Inflammatory macrophage treated with lipopolysaccharide for 1 hour (primary cell): ENCODE results near the gene CAMK1G.

Experiments
- DNase-seq, 2 donors: peaks; one replicate each; pipeline ENCODE4 v3.0.0-alpha.2; 2020 to 2022

The CAMK1G gene

DNA sequence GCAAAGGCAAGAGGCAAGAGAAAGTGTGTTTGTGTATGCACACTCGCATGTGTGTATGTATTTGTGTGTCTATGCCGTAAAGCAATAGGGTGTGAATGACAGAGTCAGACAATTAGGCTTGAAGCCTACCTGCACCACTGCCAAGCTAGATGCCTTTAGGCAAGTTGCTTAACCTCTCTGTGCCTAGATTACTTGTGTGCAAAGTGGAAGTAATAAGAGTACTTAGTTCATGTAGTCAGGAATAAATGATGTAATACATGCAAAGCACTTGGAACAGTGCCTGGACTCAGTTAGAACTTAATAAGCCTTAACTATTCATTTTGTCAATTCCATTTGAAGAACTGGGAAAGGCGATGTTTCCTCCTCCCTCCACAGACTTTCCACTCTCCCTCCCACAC lies 37.0 kb downstream of the CAMK1G start:
- peak; percentile 67 to 74 for DNase-seq

DNA sequence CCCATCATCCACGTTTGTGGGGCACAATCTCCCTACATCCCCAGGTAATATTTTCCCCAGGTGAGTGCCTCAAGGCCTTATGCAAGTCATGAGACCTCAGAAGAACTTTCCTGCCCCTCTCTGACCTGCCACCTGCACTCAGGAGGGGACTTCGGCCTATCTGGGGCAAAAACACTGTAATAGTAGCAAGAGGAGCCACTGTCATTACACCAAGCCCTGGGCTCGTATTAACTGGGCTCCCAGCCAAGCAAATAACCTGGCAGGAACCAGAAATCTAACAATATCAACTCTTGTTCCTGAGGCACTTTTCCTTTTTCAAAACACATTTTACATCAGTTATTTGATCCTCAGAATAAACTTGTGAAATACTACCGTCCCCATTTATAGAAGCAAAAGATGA lies 37.8 kb downstream of the CAMK1G start:
- DNase-seq: no peak

GRCh38 chr1:209621741-209622655 lies 38.5 kb downstream of the CAMK1G start:
- peak in 1 of 2 donors; percentile 39 for DNase-seq

DNA sequence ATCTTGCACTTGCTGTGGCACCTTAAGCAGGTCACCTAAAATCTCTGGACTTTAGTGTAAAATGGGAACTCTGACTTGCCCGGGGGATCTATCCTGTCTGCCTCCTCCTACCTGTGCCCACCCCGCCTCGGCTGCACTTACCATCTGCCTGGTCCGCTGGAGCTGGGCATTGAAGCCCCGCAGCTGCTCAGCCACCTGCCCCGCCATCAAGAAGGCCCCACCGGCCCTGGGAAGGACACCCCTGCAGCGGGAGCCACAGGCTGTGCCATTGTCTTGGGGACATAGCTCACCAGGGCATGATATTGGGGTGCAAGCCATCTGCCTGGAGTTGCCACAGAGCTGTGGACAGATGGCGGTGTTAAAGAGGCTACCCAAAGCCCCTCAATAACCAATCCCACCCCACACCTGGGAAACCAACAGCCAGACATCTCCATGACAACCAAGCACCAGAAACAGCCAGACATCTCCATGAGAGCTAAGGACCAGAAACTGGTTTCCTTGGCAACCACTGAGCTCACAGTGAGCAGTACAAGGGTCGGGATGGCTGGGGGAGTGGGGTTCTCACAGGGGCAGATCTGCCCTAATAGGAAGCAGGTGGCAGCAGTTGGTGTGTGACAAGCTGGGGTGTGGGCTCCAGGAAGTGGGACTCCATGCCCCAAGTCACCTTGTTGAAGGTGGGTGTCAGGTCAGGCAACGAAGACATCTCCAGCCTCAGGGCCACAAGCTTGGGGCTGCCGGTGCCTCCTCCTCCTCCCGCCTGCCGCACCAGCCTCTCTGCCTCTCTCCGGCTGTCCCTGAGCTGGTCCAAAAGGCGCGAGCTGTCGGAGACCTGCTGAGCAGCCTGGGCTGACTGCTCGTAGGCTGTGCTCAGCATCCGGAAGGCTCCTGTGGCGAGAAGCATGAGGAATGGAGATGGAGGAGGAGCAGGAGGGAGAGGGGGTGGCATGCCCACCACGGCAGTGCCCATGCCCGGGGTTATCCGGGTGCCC lies 39.6 kb downstream of the CAMK1G start:
- no peak for DNase-seq

DNA sequence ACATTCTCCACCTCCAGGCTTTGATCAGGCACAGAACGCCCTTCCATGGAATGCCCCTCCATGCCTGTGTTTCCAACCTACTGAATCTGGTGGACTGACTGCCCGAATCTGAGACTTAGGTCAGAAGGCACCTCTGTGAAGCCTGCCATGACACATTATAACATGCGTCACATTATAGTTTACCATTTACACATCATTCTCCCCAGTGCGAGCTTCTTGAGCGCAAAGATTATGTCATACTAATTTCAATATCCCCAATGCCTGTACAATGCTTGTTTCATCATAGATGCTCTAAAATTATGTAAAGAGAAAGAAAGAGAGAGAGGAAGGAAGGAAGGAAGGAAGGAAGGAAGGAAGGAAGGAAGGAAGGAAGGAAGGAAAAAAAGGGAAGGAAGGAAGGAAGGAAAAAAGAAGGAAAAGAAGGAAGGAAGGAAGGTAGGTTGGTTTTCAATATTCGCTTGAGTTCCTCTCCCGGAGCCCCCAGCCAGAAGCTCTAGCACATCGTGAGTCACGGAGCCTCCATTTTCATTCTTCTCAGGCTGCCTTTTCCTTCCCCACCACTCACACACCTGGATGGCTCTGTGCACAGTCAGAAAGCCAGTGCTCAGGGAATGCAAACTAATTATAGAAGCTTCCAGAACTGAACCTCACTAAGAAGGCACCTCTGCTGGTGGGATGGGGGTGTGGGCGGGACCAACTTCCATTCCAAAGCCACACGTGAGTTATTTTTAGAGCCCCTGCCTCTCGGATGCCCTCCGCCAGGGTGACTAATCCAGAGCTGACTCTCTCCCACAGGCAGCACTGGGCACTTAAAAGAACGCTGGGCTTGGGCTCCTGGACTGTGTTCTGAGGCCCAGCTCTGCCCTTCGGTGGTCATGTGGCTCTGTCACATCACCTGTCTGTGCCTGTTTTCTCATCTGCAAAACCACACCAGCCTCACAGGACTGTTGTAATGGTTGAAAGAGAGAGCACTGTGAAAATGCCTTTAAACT lies 41.3 kb downstream of the CAMK1G start:
- peak in 1 of 2 donors; percentile 56 for DNase-seq

GRCh38 chr1:209625791-209626285 lies 42.3 kb downstream of the CAMK1G start:
- peak in 1 of 2 donors; percentile 18 for DNase-seq

DNA sequence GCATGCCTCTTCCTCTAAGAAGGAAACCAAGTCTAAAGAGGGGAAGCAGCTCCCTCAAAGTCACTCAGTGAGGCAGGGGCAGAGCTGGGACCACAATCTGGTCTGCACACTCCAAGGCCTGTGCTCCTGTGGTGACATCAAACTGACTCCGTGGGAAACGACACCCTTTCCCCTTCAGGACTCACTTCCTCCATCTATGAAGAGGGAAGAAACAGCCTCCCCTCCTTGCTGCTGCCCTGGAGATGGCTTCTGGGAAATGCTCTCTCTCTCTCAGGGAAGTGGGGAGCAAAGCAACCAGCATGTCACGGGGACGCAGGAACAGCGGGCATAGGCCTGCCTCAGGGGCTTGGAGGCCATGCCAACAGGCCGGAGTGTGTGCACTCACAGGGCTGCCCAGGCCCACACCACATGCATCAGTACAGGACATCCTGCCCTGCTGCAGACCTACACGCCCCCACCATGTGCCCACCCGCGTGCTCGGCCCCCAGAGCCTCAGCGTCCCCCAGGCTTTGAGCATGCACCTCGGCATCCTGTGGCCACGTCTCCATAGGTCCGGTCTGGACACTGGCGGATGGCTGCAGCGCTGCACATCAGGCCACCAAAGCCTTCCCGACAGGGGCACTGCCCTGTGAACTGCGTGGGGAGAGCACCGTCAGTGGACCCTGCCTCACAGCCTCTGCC lies 43.0 kb downstream of the CAMK1G start:
- DNase-seq: peak; percentile 56 to 79

GRCh38 chr1:209627027-209627731 lies 43.7 kb downstream of the CAMK1G start:
- DNase-seq: peak; percentile 44 to 54

GRCh38 chr1:209627732-209628196 lies 44.2 kb downstream of the CAMK1G start:
- peak; percentile 56 to 92 for DNase-seq

- no peak for DNase-seq
Measured at GRCh38 chr1:209628618-209629299, 45.2 kb downstream of the CAMK1G start.

DNA sequence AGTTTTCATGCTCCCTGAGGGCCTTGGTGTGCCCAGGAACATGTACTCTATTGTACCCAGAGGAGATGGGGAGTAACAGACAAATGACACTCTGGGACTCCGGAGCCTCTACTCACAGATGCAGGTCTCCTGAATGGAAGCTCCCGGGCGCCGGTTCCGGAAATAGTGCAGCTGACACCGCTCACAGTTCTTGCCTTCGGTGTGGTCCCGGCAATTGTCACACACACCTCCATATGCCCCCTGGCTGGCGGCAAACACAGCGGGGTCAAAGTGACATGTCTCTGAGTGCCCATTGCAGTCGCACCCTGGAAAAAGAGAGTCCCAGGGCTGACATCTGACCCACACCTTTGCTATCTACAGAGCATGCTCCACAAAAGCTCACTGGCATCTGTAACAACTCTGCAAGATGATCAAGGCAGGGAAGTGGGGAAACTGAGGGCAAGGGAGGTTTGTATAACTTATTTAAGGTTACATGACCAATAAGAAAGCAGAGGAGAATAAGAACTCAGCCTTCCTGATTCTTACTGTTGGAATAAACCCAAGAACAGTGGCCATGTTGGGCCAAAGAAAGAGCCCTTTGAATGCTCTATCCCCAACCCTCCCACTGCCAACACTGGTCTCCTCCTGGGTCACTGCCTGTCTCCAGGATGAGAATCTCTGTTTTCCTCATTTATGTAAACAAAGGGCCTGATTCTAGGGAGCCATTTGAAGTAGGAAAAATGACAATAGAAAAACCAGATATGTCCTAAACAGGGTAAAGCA lies 46.3 kb downstream of the CAMK1G start:
- DNase-seq: no peak

DNA sequence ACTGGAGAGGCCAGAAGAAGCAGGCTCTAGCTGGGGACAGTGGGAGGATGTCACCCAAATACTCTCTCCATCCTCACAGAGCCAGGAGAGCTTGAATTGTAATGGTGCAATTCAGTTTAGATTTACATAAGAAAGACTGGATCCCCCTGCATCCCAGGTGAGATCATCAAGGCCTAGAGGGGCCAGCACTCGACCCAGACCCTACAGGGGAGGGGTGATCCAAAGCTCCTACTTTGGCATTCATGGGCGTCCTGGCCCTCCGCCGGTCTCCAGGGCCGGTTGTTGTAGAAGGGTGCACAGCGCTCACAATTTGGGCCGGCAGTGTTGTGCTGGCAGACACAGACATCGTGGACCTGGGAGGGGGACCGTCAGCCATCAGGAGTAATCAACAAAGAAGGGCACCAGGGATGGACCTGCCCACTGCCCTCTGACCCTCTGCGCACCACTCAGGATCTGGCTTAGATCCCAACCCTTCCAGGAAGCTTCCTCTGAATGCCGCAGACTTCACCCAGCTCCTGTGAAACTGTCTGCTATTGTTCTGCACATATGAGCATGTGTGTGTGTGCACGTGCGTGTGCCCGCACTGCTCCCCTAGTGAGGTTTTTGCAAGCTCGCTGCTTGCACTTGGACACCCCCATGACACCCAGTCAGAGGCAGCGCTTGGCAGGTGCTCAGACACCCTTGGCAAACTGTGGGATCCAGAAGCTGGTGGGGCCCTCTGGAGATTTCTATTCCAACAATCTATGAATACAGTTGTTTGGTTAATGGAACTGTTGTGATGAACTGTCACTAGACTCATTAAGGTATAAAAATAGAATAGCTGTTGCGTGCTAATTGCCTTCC lies 47.1 kb downstream of the CAMK1G start:
- DNase-seq: no peak

DNA sequence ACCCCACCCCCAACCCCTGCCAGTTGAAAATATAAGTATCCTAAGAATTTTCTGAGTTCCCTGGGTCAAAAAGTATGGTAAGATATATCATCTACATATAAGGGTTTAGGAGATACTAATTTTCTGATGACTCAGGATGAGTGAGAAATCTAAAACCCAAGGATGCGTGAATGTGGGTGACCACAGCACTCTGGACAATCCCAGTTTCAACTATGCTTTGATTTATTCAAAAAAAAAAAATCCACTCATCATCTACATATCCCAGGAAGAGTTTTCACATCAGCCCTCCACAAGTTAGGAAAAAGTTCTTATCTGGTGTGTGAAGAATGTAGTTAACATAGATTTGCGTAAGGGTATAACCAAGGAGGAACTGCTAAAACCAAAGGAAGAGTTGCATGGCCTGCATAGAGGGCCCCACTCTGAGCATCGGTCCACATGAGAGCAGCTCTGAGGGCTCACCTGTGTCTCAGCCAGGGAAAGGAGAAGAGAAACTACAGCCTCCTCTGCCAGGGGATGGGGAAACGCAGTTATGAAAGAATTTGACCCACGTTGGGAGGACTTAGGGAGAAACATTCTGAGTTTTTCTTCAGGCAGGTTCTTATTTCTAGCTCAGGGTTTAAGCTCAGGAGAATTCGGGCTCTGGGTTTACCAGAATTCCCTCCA lies 50.0 kb downstream of the CAMK1G start:
- no peak for DNase-seq

DNA sequence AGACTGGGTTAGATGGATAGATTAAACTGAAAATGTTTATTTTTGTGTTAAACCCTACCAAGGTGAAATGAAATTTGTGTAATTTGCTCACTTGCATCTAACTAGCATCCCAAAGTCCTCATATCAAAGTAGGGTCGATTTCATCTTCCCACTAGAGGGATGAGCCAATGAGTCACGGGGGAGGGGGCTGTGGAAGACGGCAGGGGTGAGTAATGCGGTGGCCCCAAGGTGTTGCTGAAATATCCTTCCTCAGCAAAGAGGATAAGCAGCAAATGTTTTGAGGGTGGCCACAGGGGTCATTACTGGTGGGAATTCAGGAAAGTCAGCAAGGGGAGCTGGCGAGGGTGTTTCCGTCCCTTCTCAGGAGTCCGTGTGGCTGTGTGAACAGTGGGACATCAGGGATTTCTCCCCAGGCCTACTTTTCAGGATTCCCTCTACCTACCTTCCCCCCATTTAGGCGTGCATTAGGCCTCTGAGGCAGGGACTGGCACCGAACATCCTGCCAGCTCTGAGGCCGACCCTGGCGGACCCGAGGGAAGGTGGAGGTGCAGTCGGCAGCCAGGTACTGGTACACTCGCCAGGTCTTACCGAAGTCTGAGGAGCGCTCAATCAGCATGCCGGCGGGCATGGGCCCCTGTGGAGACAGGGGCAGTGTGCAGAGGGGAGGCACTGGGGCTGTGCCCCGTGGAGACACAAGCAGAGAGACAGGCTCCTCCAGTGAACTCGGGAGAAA lies 50.7 kb downstream of the CAMK1G start:
- DNase-seq: no peak

- DNase-seq: no peak
Measured at GRCh38 chr1:209635850-209636249, 52.3 kb downstream of the CAMK1G start.

DNA sequence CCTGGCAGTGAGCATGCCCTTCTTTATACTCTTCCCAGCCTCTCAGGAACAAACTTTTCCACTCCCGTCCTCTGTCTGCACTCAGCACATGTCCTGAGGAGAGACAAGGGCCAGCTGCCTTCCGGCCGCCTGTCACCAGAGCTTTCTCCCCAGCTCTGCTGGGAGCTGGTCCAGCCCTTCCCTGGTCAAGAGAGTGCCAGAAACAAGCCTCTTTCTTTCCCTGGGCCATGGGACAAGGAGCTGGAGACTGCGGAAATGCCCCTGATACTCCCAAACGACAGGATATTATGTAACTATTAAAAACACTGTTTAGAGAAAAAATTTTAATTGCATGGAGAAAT lies 58.3 kb downstream of the CAMK1G start:
- DNase-seq: no peak

DNA sequence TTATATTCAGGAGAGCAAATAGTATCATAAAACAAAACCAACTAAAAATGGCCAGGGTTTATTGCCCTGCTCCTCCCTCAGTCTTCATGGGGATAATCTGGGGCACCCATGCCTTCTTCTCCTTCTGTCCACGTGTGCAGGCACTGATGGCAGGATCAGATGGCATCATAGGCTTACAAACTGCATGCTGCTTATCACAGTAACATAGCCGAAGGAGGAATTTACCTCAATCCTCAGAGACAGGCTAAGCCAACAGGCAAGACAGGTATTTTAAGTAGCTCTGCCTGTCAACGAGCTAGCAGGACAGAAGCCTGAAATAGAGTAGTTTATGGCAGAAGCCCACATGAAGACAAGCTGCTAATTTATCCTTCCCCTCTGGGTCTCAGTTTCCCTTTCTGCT lies 59.3 kb downstream of the CAMK1G start:
- no peak for DNase-seq
